IMR-90 (cell line): ENCODE measurements around the gene PEX5L.

Experiments used
- CEBPB ChIP-seq: IDR thresholded peaks from 2 replicates; pipeline ENCODE4 v1.6.1; 2012; ENCODE audit warnings: low read depth, low read length, improper control_type of control experiment
- MAFK ChIP-seq: IDR thresholded peaks from 2 replicates; pipeline ENCODE4 v1.6.1; 2012; ENCODE audit warnings: low read depth, low read length, improper control_type of control experiment
- MAZ ChIP-seq: IDR thresholded peaks from 2 replicates; pipeline ENCODE4 v1.6.1; 2012; ENCODE audit warnings: low read depth, mild to moderate bottlenecking, low read length, improper control_type of control experiment, moderate library complexity, borderline replicate concordance
- POLR2A ChIP-seq: IDR thresholded peaks from 2 replicates; pipeline ENCODE4 v1.6.1; 2012; ENCODE audit warnings: mild to moderate bottlenecking, low read depth, low read length
- RCOR1 ChIP-seq: IDR thresholded peaks from 2 replicates; pipeline ENCODE4 v1.6.1; 2012; ENCODE audit warnings: mild to moderate bottlenecking, low read length, improper control_type of control experiment; ENCODE audit not compliant: insufficient replicate concordance
- RFX5 ChIP-seq: IDR thresholded peaks from 2 replicates; pipeline ENCODE4 v1.8.0; 2012; ENCODE audit warnings: low read depth, mild to moderate bottlenecking, low read length, moderate library complexity
- SMC3 ChIP-seq: fragments of 150-350 bp; IDR thresholded peaks from 2 replicates; pipeline ENCODE4 v1.6.1; 2016; ENCODE audit warnings: low read depth, mild to moderate bottlenecking, antibody characterized with exemption, low read length, moderate library complexity
- TF ChIP-seq, protein P1 (sequence below): conservative IDR thresholded peaks from 2 replicates; pipeline ENCODE4 v1.5.1; 2012; ENCODE audit warnings: mild to moderate bottlenecking, low read depth, low read length, improper control_type of control experiment
- TF ChIP-seq, protein P2 (sequence below): fragments of 150-350 bp; IDR thresholded peaks from 2 replicates; pipeline ENCODE4 v1.6.1; 2017; ENCODE audit warnings: mild to moderate bottlenecking, antibody characterized with exemption, low read length, low read depth
- TF ChIP-seq, protein P3 (sequence below): fragments of 150-350 bp; IDR thresholded peaks from 2 replicates; pipeline ENCODE4 v1.6.1; 2016; ENCODE audit warnings: low read depth, mild to moderate bottlenecking, low read length, moderate library complexity, borderline replicate concordance

DNA sequence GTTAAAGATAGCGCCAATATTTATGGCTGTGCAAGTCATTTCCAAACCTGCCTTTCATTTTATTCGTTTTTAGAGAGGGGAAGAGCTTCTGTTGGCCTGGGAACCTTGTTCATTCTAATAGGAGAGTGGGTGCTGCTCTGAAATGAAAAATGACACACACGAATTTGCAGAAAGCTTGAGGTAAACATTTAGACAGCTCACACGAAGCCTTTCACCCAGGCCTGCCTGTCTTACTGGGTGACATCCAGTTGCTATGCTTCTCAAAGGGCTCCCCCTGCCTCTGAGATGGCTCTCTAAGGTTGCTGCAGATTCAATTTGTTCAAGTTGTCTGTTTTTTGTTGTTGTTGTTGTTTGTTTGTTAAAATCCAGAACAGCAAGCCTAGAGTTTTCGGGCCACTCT, 18.2 kb downstream of the PEX5L start:
- TF ChIP-seq, protein P1, sequence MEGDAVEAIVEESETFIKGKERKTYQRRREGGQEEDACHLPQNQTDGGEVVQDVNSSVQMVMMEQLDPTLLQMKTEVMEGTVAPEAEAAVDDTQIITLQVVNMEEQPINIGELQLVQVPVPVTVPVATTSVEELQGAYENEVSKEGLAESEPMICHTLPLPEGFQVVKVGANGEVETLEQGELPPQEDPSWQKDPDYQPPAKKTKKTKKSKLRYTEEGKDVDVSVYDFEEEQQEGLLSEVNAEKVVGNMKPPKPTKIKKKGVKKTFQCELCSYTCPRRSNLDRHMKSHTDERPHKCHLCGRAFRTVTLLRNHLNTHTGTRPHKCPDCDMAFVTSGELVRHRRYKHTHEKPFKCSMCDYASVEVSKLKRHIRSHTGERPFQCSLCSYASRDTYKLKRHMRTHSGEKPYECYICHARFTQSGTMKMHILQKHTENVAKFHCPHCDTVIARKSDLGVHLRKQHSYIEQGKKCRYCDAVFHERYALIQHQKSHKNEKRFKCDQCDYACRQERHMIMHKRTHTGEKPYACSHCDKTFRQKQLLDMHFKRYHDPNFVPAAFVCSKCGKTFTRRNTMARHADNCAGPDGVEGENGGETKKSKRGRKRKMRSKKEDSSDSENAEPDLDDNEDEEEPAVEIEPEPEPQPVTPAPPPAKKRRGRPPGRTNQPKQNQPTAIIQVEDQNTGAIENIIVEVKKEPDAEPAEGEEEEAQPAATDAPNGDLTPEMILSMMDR: no peak
- no peak for TF ChIP-seq RFX5
- no peak for TF ChIP-seq POLR2A
- TF ChIP-seq RCOR1: no peak
- no peak for TF ChIP-seq CEBPB
- TF ChIP-seq, protein P2, sequence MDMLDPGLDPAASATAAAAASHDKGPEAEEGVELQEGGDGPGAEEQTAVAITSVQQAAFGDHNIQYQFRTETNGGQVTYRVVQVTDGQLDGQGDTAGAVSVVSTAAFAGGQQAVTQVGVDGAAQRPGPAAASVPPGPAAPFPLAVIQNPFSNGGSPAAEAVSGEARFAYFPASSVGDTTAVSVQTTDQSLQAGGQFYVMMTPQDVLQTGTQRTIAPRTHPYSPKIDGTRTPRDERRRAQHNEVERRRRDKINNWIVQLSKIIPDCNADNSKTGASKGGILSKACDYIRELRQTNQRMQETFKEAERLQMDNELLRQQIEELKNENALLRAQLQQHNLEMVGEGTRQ: no peak
- TF ChIP-seq, protein P3, sequence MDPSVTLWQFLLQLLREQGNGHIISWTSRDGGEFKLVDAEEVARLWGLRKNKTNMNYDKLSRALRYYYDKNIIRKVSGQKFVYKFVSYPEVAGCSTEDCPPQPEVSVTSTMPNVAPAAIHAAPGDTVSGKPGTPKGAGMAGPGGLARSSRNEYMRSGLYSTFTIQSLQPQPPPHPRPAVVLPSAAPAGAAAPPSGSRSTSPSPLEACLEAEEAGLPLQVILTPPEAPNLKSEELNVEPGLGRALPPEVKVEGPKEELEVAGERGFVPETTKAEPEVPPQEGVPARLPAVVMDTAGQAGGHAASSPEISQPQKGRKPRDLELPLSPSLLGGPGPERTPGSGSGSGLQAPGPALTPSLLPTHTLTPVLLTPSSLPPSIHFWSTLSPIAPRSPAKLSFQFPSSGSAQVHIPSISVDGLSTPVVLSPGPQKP: no peak
- TF ChIP-seq SMC3: no peak
- no peak for TF ChIP-seq MAFK
- no peak for TF ChIP-seq MAZ
